Adipocyte (in vitro differentiated cells): ENCODE data around the gene SAMD10.
"Not testable (repeated sequence)": the region's sequence is repeated elsewhere in the genome, so short reads cannot be mapped to it uniquely, and the experiment has no call there.

Experiments used
- DNase-seq: peaks from one replicate; pipeline ENCODE4 v3.0.0-alpha.2; 2015; ENCODE audit warnings: low read depth
- H3K27me3 ChIP-seq: replicated peaks from 2 replicates; pipeline ENCODE4 v1.7.0; 2013; ENCODE audit warnings: mild to moderate bottlenecking, low read length, moderate library complexity; ENCODE audit not compliant: control insufficient read depth, insufficient read depth
- H3K36me3 ChIP-seq: 2 replicates; pipeline ENCODE4 v1.7.0; 2013; ENCODE audit warnings: low read length, mild to moderate bottlenecking, moderate library complexity; ENCODE audit not compliant: control insufficient read depth, insufficient read depth, severe bottlenecking
- H3K4me1 ChIP-seq: 2 replicates; pipeline ENCODE4 v1.7.0; 2013; ENCODE audit warnings: mild to moderate bottlenecking, low read length, moderate library complexity; ENCODE audit not compliant: control insufficient read depth, insufficient read depth
- H3K4me3 ChIP-seq: 2 replicates; pipeline ENCODE4 v1.7.0; 2013; ENCODE audit warnings: mild to moderate bottlenecking, low read length, moderate library complexity
- H3K9ac ChIP-seq: 2 replicates; pipeline ENCODE4 v1.7.0; 2013; ENCODE audit warnings: mild to moderate bottlenecking, low read length, moderate library complexity
- H3K9me3 ChIP-seq: 2 replicates; pipeline ENCODE4 v1.7.0; 2013; ENCODE audit warnings: mild to moderate bottlenecking, low read length, moderate library complexity; ENCODE audit not compliant: control insufficient read depth

The SAMD10 gene

DNA sequence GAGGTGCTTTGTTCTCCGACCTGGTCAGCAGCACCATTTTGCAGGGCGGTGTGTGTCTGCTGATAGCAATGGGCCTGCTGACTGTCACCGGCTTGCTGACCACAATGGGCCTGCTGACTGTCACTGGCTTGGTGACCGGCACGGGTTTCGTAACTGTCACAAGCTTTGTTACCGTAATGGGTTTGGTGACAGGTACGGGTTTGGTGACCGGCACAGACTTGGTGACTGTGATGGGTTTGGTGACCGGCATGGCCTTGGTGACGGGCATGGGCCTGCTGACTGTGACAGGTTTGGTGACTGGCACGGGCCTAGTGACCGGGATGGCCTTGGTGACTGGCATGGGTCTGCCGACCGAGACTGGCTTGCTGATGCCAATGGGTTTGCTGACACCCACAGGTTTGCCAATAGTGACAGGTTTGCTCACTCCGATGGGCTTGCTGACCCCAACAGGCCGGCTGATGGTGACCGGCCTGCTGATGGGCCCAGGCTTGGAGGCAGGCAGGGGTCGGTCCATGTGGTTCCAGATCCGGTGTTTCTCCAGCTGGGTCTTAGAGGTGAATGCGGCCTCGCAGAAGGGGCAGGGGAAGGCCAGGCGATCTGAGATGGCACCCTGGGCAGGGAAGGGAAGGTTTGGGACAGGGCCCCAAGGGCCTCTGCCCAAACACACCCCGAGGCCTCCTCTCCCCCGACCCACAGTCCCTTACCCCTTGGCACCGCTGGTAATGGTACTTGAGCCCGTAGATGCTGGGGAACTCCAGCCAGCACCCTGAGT lies 13.1 kb downstream of the SAMD10 start:
- H3K9ac ChIP-seq: no peak overlapping the region
- DNase-seq: no peak
- H3K4me3 ChIP-seq: no peak overlapping the region
- H3K9me3 ChIP-seq: no peaks in the 10 kb centered on the region
- peaks cover 48% of the 10 kb centered on the region for H3K36me3 ChIP-seq
- H3K27me3 ChIP-seq: no peaks in the 10 kb centered on the region
- H3K4me1 ChIP-seq: peaks cover 16% of the 10 kb centered on the region

DNA sequence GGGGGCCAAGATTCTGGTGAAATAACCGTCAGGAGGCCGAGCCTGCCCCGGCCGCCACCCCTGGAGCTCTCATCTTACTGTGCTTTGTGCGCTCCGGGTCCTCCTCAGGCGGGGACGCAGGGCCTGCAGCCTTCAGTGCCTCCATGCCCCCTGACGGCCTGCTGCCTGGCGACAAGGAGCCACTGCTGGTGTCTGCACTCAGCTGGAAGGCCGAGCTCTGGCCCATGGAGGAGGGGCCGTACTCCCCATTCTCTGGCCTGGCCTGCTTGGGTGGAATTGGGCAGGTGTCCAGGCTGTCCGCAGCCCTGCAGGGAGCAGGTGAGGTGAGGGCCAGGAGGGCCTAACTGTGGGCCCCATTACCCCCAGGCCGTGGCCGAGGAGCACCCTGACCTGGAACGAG lies 15.0 kb downstream of the SAMD10 start:
- no peak overlapping the region for H3K9ac ChIP-seq
- H3K4me1 ChIP-seq: peaks cover 11% of the 10 kb centered on the region
- no peak for DNase-seq
- H3K4me3 ChIP-seq: no peak overlapping the region
- no peaks in the 10 kb centered on the region for H3K9me3 ChIP-seq
- peaks cover 59% of the 10 kb centered on the region for H3K36me3 ChIP-seq
- H3K27me3 ChIP-seq: no peaks in the 10 kb centered on the region

DNA sequence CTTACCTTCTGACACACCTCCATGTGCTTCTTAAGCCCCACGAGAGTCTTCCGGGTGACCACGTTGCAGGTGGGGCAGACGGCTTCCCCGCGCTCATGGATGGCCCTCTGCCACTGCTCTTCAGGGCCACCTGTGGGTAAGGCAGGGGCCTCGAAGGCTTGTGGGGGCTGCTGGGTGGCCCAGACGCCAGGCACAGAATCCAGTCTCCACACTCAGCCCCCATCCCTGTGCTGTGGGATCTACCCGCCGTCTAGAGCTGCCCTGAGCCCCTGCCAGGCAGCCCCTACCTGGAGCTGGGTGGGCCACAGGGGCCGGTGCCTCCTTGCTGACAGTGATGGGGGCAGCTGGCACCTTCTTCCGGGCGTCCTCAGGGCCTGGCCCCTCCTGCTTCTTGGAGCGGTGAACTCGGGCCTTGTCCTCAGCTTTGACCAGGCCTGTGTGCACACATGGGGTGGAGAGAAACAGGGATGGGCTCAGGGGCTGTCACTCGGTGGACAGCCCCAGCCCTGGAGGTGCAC lies 15.6 kb downstream of the SAMD10 start:
- H3K4me3 ChIP-seq: no peak overlapping the region
- H3K4me1 ChIP-seq: peaks cover 8% of the 10 kb centered on the region
- peaks cover 65% of the 10 kb centered on the region for H3K36me3 ChIP-seq
- DNase-seq: no peak
- no peaks in the 10 kb centered on the region for H3K27me3 ChIP-seq
- H3K9me3 ChIP-seq: no peaks in the 10 kb centered on the region
- H3K9ac ChIP-seq: no peak overlapping the region

DNA sequence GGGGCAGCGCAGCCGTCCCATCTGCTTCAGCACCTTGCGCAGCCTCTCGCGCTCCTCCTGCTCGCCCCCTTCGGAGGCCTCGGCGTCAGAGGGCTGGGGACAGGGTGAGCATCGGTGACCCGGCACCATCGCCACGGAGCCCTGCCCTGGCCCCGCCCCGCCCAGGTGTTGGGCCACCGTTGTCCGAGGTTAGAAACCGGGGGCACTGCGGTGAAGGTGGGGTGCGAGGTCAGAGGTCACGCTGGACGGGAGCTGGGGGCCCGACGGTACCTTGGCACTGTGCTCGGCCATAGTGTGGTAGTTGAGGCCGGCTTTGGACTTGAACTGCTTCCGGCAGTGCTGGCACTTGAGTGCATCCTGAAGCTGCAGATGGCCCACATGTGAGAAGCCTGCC lies 16.1 kb downstream of the SAMD10 start:
- peaks cover 8% of the 10 kb centered on the region for H3K4me1 ChIP-seq
- H3K4me3 ChIP-seq: no peak overlapping the region
- no peaks in the 10 kb centered on the region for H3K9me3 ChIP-seq
- no peak overlapping the region for H3K9ac ChIP-seq
- no peak for DNase-seq
- H3K27me3 ChIP-seq: no peaks in the 10 kb centered on the region
- H3K36me3 ChIP-seq: peaks cover 66% of the 10 kb centered on the region

DNA sequence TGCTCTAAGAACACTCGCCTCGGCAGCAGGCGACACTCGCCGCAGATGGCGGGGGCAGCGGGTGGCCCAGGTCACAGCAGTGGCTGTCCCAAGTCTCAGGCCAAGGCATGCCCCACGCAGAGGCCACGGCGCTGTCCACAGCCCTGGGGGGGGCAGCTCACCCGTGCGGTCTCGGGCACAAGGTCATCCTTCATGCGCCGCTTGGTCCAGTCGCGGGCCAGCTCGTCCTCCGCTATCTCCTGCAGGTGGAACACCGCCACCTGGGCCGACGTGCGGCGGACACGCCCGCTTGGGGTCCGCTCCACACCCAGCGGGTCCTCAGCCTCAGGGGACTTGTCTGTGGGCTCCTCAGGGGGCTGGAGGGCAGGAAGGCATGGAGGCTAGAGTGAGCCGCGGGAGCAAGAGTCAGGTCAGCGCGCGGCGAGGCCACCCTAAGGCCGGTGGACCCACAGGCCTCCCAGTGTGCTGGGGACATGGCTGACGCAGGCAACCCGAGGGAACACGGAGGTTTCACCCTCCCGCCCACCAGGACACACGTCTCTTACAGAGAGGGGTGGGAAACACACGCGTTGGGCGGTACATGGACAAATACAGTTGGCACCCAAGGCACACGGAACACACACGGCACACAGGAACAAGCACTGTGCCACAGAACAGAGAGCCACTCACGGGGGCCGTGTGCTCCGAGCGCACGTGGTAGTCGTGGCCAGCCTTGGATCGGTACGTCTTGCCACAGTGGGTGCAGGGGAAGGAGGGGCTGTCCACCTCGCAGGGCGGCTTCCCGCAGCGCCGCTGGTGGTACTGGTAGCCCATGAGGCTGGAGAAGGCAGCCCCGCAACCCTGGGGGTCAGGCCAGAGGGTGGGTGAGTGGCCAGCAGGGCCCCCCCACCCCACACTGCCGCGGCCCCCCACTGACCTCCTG lies 16.8 kb downstream of the SAMD10 start:
- no peak overlapping the region for H3K4me3 ChIP-seq
- H3K36me3 ChIP-seq: peaks cover 66% of the 10 kb centered on the region

DNA sequence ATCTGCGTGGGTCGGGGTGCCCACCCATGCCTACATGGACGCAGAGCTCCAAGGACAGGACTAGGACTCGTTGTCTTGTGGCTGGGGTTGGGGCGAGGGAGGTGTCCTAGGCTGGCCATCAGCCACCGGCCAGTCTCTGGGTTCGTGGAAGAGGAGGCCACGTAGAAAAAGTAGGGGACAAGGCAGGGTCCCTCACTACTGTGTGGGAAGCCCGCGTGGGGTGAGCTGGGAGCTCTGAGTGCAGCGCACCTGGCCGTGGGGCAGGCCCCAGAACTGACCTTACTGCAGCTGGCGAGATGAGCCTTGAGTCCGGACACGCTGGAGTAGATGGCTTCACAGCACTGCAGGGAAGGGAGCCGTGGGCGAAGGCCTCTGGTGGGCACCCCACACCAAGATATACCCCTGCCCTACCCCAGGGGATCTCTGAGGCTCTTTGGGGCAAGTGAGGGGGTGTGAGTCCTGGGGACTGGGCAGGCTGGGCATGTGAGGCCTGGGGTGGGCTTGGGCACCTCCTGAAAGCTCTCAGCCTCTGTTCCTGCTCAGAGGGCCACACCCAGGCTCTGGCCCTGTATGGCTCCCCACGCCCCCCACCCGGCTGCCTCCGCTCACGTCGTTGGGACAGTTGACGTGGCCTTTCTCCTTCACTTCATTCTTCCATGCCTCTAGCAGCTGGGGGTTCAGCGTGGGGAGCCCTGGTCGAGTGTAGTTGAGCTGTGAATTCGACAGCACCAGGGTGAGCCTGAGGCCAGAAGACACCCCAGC lies 17.6 kb downstream of the SAMD10 start:
- DNase-seq: no peak
- no peaks in the 10 kb centered on the region for H3K9me3 ChIP-seq
- H3K4me1 ChIP-seq: peaks cover 18% of the 10 kb centered on the region
- H3K36me3 ChIP-seq: peaks cover 59% of the 10 kb centered on the region
- no peak overlapping the region for H3K9ac ChIP-seq
- H3K4me3 ChIP-seq: no peak overlapping the region
- no peaks in the 10 kb centered on the region for H3K27me3 ChIP-seq

More for the DNA sequence above, 16.8 kb downstream of the SAMD10 start:
- Histone ChIP-seq H3K9me3 (no peaks in the 10 kb centered on the region), H3K27me3 (no peaks in the 10 kb centered on the region), H3K9ac (no peak overlapping the region), H3K4me1 (peaks cover 11% of the 10 kb centered on the region)
- DNase-seq: no peak

DNA sequence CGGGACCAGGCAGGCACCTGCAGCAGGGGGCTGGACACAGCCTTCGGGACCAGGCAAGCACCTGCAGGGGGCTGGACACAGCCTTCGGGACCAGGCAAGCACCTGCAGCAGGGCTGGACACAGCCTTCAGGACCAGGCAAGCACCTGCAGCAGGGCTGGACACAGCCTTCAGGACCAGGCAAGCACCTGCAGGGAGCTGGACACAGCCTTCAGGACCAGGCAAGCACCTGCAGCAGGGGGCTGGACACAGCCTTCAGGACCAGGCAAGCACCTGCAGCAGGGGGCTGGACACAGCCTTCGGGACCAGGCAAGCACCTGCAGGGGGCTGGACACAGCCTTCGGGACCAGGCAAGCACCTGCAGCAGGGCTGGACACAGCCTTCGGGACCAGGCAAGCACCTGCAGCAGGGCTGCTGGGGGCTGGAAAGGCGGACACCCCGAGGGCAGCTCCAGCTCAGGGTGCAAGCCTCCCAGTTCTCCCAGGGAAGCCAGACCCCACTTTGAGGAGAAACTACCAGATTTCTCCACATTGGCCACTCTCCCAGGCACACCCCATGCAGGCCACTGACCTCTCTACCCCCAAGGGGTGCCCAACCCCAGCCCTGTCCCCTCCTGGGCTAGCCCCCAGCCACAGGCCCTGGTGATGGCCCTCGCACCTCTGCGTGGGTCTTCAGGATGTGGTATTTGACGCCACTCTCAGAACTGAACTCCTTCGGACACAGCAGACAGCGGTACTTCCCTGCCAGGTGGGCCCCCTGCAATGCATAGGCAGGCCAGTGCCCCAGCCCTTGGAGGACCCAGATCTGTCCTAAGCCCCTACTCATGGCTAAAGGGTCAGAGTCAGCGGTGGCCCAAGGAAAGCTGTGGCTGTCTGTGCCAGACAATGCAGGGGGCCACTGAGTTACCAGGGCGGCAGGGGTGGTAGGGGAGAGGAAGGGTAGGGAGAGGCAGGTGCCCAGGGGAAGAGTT lies 18.5 kb downstream of the SAMD10 start:
- not testable (repeated sequence) for DNase-seq, H3K9ac ChIP-seq, H3K4me3 ChIP-seq, H3K9me3 ChIP-seq, H3K27me3 ChIP-seq
- Histone ChIP-seq H3K4me1 (peaks cover 21% of the 10 kb centered on the region), H3K36me3 (peaks cover 50% of the 10 kb centered on the region)

DNA sequence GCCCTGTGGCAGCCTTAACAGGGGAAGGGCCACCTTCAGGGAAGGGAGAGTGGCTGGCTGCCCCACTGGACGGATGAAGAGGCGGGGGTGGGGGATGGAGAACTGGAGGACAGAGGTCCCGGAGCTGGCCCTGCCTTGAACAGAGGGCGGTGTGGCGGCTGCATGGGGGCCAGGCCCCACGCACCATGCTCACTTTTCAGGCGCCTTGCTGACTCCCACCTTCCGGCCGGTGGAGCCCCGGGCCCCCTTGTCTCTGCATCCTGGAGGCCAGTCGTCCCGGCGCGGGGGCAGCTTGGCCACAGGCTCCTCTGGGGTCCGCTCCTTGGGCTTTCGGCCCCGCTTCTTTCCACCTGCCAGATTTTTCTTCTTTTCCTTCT lies 19.8 kb downstream of the SAMD10 start:
- Histone ChIP-seq H3K4me3 (no peak overlapping the region), H3K9ac (no peak overlapping the region), H3K9me3 (no peaks in the 10 kb centered on the region), H3K36me3 (peaks cover 50% of the 10 kb centered on the region), H3K27me3 (no peaks in the 10 kb centered on the region), H3K4me1 (peaks cover 26% of the 10 kb centered on the region)
- DNase-seq: no peak

DNA sequence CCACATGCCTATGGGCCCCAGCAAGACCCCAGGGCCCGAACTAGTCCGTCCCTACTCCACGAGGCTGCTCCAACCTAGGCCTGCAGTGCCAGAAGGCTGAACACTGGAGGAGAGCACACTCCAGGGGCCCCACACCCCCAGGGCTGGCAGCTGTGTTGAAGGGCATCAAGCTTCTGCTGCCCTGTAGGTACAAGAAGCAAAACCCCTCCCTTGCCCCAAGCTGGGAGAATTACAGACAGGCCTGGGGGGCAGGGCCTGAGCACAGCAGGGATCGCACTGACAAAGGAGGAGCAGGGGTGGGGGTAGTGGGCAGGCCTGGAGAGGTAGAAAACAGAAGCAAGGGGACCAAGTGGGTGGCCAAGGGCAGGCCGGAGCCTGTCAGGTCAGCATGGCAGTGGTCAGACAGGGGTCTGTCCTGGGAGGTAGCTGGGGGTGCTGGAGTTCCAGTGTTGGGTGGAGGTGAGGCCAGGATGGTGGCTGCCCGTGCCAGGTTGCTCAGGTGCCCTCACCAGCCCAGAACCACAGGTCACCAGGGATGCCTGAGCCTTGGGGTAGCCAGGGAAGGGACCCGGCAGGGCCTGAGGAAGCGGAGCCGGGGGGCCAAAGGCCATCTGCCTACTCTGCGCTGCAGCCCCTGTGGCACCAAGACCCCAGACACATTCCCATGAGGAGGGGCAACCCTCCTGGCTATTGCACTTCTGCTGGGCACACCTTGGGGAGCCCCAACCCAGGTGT lies 20.3 kb downstream of the SAMD10 start:
- Histone ChIP-seq H3K36me3 (peaks cover 45% of the 10 kb centered on the region), H3K27me3 (no peaks in the 10 kb centered on the region), H3K9me3 (no peaks in the 10 kb centered on the region), H3K4me3 (no peak overlapping the region), H3K9ac (no peak overlapping the region), H3K4me1 (peaks cover 32% of the 10 kb centered on the region)
- no peak for DNase-seq

DNA sequence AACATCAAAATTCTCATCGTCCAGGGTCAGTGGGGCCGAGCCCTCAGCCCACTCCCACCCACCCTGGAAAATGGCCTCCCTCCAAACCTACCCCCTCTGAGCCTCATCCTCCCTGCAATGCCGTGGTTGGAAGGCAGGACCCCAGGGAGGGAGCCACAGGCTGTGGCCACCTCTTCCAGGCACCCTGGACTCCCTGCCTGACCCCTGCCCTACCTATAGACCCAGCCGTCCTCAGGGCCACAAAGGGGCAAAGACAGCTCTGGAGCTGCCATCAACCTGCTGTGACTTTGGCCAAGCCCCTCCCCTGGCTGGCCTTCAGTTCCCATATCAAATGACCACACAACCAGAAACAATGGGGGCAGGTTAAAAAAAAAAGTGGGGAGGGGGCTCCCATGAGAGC lies 21.0 kb downstream of the SAMD10 start:
- H3K27me3 ChIP-seq: no peaks in the 10 kb centered on the region
- H3K4me3 ChIP-seq: no peak overlapping the region
- peaks cover 38% of the 10 kb centered on the region for H3K36me3 ChIP-seq
- H3K4me1 ChIP-seq: peaks cover 38% of the 10 kb centered on the region
- no peak for DNase-seq
- no peak overlapping the region for H3K9ac ChIP-seq
- H3K9me3 ChIP-seq: no peaks in the 10 kb centered on the region
